Subcutaneous adipose tissue (tissue), 4 donors: ENCODE results near the gene NELL1. TPM values are rescaled to one million over a fixed set of nuclear protein-coding genes. Genes with fewer than 3 reads are reported as not detected.

Experiments used
- CTCF ChIP-seq: fragments of 450-650 bp; IDR thresholded peaks from one replicate; pipeline ENCODE4 v1.5.1; 2016; ENCODE audit warnings: low read depth, mild to moderate bottlenecking, control low read depth, antibody characterized with exemption, moderate library complexity
- total RNA-seq, 4 donors: library from RNA; depleted of rRNA; stranded (reverse); fragments of >200 nt; gene quantifications; one replicate each; pipeline ENCODE4 v1.1.0, GENCODE V29; 2016

Gene NELL1
- total RNA-seq, 4 donors from 2014 or later: not detected

GRCh38 chr11:21543901-21544300, 874.5 kb downstream of the NELL1 start:
- TF ChIP-seq CTCF: no peak

GRCh38 chr11:21545699-21546098, 876.3 kb downstream of the NELL1 start:
- no peak for TF ChIP-seq CTCF

GRCh38 chr11:21546703-21547102, 877.3 kb downstream of the NELL1 start:
- no peak for TF ChIP-seq CTCF

GRCh38 chr11:21552911-21553310, 883.5 kb downstream of the NELL1 start:
- no peak for TF ChIP-seq CTCF

- no peak for TF ChIP-seq CTCF
These were observed 884.4 kb downstream of the NELL1 start for GRCh38 chr11:21553795-21554194.

GRCh38 chr11:21554284-21554683, 884.9 kb downstream of the NELL1 start:
- TF ChIP-seq CTCF: no peak

- no peak for TF ChIP-seq CTCF
These were observed 887.5 kb downstream of the NELL1 start for GRCh38 chr11:21556926-21557325.
